Stomach smooth muscle (tissue), 2 donors: Measurements from ENCODE around the gene MROH9.
A peak's percentile ranks its signal among the peaks of the same experiment; 100 is the strongest.

Experiments used
- H3K27ac ChIP-seq: one replicate; pipeline ENCODE4 v1.7.0; 2013; ENCODE audit warnings: mild to moderate bottlenecking, low read length, inconsistent platforms
- H3K27me3 ChIP-seq, 2 donors: one replicate each; pipeline ENCODE4 v1.7.0; 2013; ENCODE audit warnings: low read length in 2 of 2; ENCODE audit not compliant: insufficient read depth in 2 of 2, control insufficient read depth in 1 of 2
- H3K36me3 ChIP-seq, 2 donors: one replicate each; pipeline ENCODE4 v1.7.0; 2013; ENCODE audit warnings: low read length in 2 of 2; ENCODE audit not compliant: control insufficient read depth in 2 of 2, insufficient read depth in 2 of 2
- H3K4me1 ChIP-seq: one replicate; pipeline ENCODE4 v1.7.0; 2013; ENCODE audit warnings: low read length; ENCODE audit not compliant: control insufficient read depth, insufficient read depth
- H3K4me3 ChIP-seq, 2 donors: one replicate each; pipeline ENCODE4 v1.7.0; 2013; ENCODE audit warnings: low read length in 2 of 2
- H3K9ac ChIP-seq, 2 donors: one replicate each; pipeline ENCODE4 v1.7.0; 2013; ENCODE audit warnings: low read length in 2 of 2, mild to moderate bottlenecking in 1 of 2
- H3K9me3 ChIP-seq, 2 donors: one replicate each; pipeline ENCODE4 v1.7.0; 2013; ENCODE audit warnings: low read length in 2 of 2; ENCODE audit not compliant: control insufficient read depth in 2 of 2
- donor health status: healthy.
- donor health status: Pancreatic carcinoma.

The MROH9 gene

GRCh38 chr1:171032822-171033702 is 97.7 kb downstream of the MROH9 start:
- H3K9ac ChIP-seq = no peak overlapping the region
- no peak overlapping the region for H3K27ac ChIP-seq
- H3K9me3 ChIP-seq = no peaks in the 10 kb centered on the region
- no peak overlapping the region for H3K4me3 ChIP-seq
- H3K36me3 ChIP-seq = no peaks in the 10 kb centered on the region
- H3K27me3 ChIP-seq = peaks cover 0 to 3% of the 10 kb centered on the region in 2 donors
- no peaks in the 10 kb centered on the region for H3K4me1 ChIP-seq

DNA sequence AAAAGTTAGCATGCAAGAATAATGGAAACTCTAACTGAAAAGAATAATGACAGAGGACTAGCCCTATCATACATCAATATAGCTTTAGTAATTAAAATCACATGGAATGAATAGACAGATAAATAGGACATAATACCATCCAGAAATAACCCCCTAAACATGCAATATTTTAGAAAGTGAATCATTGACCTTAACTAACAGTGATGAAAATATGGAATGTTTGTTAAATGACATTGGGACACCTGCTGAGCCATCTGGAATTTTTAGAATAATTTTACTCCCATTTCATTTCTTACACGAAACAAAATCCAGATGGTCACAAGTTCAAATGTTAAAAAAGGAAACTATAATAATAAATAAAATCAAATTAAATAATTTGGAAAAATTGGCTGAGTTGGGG is 102.3 kb downstream of the MROH9 start:
- Histone ChIP-seq H3K27me3 (peaks cover 0 to 3% of the 10 kb centered on the region in 2 donors), H3K9me3 (no peaks in the 10 kb centered on the region), H3K4me3 (no peak overlapping the region), H3K27ac (no peak overlapping the region), H3K36me3 (no peaks in the 10 kb centered on the region), H3K9ac (no peak overlapping the region), H3K4me1 (no peaks in the 10 kb centered on the region)

GRCh38 chr1:171038284-171038683 is 103.0 kb downstream of the MROH9 start:
- no peak overlapping the region for H3K4me3 ChIP-seq
- no peaks in the 10 kb centered on the region for H3K36me3 ChIP-seq
- H3K9ac ChIP-seq = no peak overlapping the region
- no peaks in the 10 kb centered on the region for H3K9me3 ChIP-seq
- H3K4me1 ChIP-seq = no peaks in the 10 kb centered on the region
- H3K27ac ChIP-seq = no peak overlapping the region
- peaks cover 0 to 2% of the 10 kb centered on the region in 2 donors for H3K27me3 ChIP-seq

DNA sequence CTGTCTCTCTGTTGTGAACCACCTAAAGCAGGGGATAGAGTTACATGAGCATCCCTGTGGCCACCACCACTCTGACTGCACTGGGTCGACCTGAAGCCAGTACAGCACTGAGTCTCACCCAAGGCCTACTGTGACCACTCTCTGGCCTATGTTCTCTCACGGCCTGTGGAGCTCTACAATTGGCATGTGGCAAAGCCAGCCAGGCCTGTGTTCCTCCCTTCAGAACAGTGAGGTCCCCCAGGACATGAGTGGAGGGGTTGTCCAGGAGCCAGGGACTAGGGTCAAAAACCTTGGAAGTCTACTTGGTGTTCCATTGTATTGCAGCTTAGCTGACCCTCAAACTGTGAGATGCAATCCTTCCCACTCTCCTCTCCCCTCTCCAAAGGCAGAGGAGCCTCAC is 112.7 kb downstream of the MROH9 start:
- Histone ChIP-seq H3K27ac (no peak overlapping the region), H3K4me3 (no peak overlapping the region), H3K27me3 (peaks cover 0 to 2% of the 10 kb centered on the region in 2 donors), H3K9ac (no peak overlapping the region), H3K36me3 (no peaks in the 10 kb centered on the region), H3K4me1 (no peaks in the 10 kb centered on the region), H3K9me3 (peaks cover 3 to 10% of the 10 kb centered on the region in 2 donors)

GRCh38 chr1:171052977-171053376 is 117.6 kb downstream of the MROH9 start:
- peaks cover 0 to 4% of the 10 kb centered on the region in 2 donors for H3K9me3 ChIP-seq
- H3K27ac ChIP-seq = no peak overlapping the region
- no peaks in the 10 kb centered on the region for H3K4me1 ChIP-seq
- no peak overlapping the region for H3K9ac ChIP-seq
- peaks cover 0 to 2% of the 10 kb centered on the region in 2 donors for H3K27me3 ChIP-seq
- no peaks in the 10 kb centered on the region for H3K36me3 ChIP-seq
- H3K4me3 ChIP-seq = no peak overlapping the region

DNA sequence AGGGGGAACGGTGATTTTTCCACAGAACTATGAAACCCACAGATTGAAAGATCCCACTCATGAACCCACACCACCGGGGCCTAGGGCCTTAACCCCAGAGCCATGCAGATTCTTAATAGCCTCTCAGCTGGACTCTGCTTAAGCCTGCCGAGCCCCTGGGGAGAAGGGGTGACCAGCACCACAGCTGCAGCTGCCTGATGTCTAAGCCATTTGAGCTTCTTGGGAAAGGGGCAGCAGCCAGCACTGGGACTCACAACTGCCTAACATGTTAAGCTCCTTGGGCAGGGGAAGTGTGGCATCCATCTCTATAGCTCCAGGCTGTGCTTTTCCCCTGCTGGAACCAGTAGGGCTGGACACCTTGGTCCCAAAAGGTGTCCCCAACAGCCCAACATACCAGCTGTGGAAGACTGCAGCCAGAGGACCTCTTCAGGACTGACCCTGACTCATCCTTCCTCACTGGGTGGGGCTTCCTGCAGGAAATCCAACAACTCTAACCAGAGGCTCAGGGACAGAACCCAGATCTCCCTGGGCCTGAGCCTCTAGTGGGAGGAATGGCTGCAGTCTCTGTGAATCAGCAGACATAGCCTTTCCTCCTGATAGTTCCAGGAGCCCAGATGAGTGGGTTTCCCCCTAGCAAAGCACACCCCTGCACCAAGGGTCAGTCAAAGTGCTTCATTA is 120.8 kb downstream of the MROH9 start:
- no peaks in the 10 kb centered on the region for H3K9me3 ChIP-seq
- no peak overlapping the region for H3K4me3 ChIP-seq
- no peaks in the 10 kb centered on the region for H3K36me3 ChIP-seq
- no peak overlapping the region for H3K9ac ChIP-seq
- H3K27me3 ChIP-seq = peaks cover 0 to 2% of the 10 kb centered on the region in 2 donors
- H3K4me1 ChIP-seq = no peaks in the 10 kb centered on the region
- no peak overlapping the region for H3K27ac ChIP-seq

DNA sequence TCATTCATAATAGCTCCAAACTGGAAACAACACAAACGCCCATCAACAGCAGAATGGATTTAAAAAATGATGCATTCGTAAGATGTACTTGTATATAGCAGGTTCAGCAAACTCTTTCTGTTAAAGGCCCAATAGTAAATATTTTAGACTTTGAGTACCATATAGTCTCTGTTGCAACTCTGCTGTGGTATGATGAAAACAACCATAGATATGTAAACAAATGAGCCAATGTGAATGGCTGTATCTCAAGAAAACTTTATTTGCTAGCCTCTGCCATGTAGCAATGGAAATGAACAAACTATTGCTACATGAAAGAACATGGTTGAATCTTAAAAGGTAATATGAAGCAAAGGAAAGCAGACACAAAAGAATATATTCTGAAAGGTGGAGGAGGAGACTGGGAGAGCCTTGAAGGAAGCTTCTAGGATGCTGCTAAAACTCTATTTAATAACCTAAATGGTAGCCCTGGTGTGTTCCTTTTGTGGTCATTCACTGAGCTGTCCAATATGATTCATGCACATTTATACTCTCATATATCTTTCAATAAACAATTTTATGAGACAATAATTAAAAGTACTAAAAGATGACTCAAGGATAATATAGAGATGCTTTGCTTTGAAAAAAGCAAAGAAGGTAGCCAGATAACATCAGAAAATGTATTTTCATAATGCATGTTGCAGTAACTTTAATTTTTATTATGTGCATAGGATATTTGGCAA is 126.2 kb downstream of the MROH9 start:
- Histone ChIP-seq H3K36me3 (no peaks in the 10 kb centered on the region), H3K27ac (no peak overlapping the region), H3K27me3 (no peaks in the 10 kb centered on the region), H3K4me1 (no peaks in the 10 kb centered on the region), H3K9ac (no peak overlapping the region), H3K4me3 (no peak overlapping the region), H3K9me3 (no peaks in the 10 kb centered on the region)

- Histone ChIP-seq H3K27ac (no peak overlapping the region), H3K4me3 (no peak overlapping the region), H3K9ac (no peak overlapping the region), H3K4me1 (no peaks in the 10 kb centered on the region), H3K27me3 (no peaks in the 10 kb centered on the region), H3K36me3 (no peaks in the 10 kb centered on the region), H3K9me3 (no peaks in the 10 kb centered on the region)
These were observed 127.6 kb downstream of the MROH9 start for GRCh38 chr1:171062902-171063301.

DNA sequence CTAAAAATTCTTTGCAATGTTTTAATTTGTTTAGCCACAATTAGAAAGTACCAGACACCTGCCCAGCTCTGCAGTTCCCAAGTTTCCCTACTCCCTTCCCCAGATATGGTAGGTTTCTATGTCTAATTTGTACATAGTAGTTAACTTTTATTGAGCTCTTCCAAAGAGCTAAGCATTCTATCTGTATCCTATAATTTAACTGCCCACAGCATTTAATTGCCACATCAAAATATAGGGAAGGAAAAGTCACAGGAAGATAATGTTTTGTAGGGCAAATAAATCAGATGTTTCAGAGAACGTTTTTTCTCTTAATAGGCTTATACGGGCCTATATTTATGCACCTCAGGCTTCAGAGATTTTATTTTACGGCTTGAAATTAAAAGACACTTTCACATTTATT is 139.7 kb downstream of the MROH9 start:
- no peak overlapping the region for H3K27ac ChIP-seq
- no peaks in the 10 kb centered on the region for H3K36me3 ChIP-seq
- no peaks in the 10 kb centered on the region for H3K9me3 ChIP-seq
- H3K4me3 ChIP-seq = no peak overlapping the region
- no peaks in the 10 kb centered on the region for H3K4me1 ChIP-seq
- no peak overlapping the region for H3K9ac ChIP-seq
- no peaks in the 10 kb centered on the region for H3K27me3 ChIP-seq

GRCh38 chr1:171081314-171081753 is 146.0 kb downstream of the MROH9 start:
- no peaks in the 10 kb centered on the region for H3K36me3 ChIP-seq
- H3K4me3 ChIP-seq = peak overlapping the region; percentile 0 to 23
- no peaks in the 10 kb centered on the region for H3K27me3 ChIP-seq
- peak overlapping the region in 1 of 2 donors; percentile 21 for H3K9ac ChIP-seq
- H3K4me1 ChIP-seq = peaks cover 4% of the 10 kb centered on the region
- no peaks in the 10 kb centered on the region for H3K9me3 ChIP-seq
- H3K27ac ChIP-seq = peak overlapping the region; percentile 42
